ENCODE measurements around the gene CCDC57. TPM values are rescaled to one million over a fixed set of nuclear protein-coding genes. Genes with fewer than 3 reads are reported as not detected.

CCDC57 gene
- total and polyA plus RNA-seq, 9 of the 15 experiments (the other 6 are each of a cell fraction or from before 2014, with no cell fraction given) = 0.83 to 36.2 (median 13.6) TPM

GRCh38 chr17:82083009-82083408, 129.6 kb downstream of the CCDC57 start (continued):
- TF ChIP-seq TSHZ1 (CRISPR knock-in tag; IDR thresholded peaks at IDR 0.05) (no peak), SETDB1 (IDR thresholded peaks at IDR 0.05; ENCODE audit: low read length) (no peak), RBFOX2 (IDR thresholded peaks at IDR 0.05; ENCODE audit: low read depth, low read length) (peak; percentile 70), SOX6 (IDR thresholded peaks at IDR 0.05) (no peak), CREB1 (IDR thresholded peaks at IDR 0.05) (no peak), CREB1 (CRISPR knock-in tag; IDR thresholded peaks at IDR 0.05) (no peak), BHLHE40 (IDR thresholded peaks at IDR 0.05; ENCODE audit: low read length) (no peak), CUX1 (CRISPR knock-in tag; IDR thresholded peaks at IDR 0.05) (no peak), FIP1L1 (IDR thresholded peaks at IDR 0.05; ENCODE audit: low read depth, low read length, poor library complexity, severe bottlenecking) (no peak), ETV5 (CRISPR knock-in tag; IDR thresholded peaks at IDR 0.05; ENCODE audit: low read depth) (no peak), PCBP1 (IDR thresholded peaks at IDR 0.05; ENCODE audit: low read depth, low read length, poor library complexity, severe bottlenecking) (peak; percentile 20), HDAC6 (IDR thresholded peaks at IDR 0.05; ENCODE audit: low read depth, low read length) (no peak), CTCF (IDR thresholded peaks at IDR 0.05 in 2 of 3, conservative IDR thresholded peaks at IDR 0.05 in 1 of 3; ENCODE audit: insufficient read depth in 2 of 3, low read depth in 1 of 3, low read length in 3 of 3) (no peak), POLR2A (conservative IDR thresholded peaks at IDR 0.05) (peak; percentile 22; the same call in 1 of the 2 replicates), NR2C2 (CRISPR knock-in tag; IDR thresholded peaks at IDR 0.05) (no peak), NR2C2 (tag; IDR thresholded peaks at IDR 0.05) (no peak), ZSCAN32 (CRISPR knock-in tag; IDR thresholded peaks at IDR 0.05) (no peak), PHF20 (IDR thresholded peaks at IDR 0.05; ENCODE audit: partially characterized antibody) (no peak)
